ENCODE results near the gene NBEA. TPM values are rescaled to one million over a fixed set of nuclear protein-coding genes. Genes with fewer than 3 reads are reported as not detected.

The NBEA gene
- total RNA-seq, 1 experiment from 2014 or later = 3.3 TPM

DNA sequence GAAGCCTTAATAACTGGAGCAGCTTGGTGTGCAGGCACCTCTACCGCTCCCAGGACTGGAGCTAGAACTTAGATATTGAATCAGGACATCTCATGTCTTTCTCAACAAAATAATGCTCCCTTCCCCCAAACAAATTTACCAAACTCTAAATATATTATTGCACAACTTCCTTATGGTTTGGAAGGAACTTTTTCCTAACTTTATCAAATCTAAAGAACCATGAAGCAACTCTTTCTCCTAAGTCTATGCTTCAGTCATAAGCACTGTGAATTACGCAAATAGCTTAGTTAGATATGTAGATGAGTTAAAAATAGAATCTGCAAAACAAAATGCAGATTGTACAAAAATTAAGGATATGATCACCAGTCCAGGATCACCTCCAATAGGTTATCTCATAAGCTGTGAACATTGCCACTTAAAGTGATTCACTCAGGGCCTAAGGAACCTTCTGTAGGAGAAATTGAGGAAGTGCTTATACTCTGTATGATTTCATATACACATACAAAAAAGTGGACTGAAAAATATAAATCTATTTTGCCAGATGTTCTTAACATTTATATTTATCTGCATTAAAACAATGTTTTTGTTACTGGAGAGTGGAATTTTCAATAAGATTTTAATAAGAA, 554.8 kb downstream of the NBEA start:
- no TSS peak for BruUV-seq (replicated peaks)
- H3K9me3 Mint-ChIP-seq (ENCODE audit: unreplicated experiment) = no peaks in the 10 kb centered on the region
- no peak overlapping the region for H3K4me3 Mint-ChIP-seq (ENCODE audit: unreplicated experiment)
- TF ChIP-seq, protein P1, sequence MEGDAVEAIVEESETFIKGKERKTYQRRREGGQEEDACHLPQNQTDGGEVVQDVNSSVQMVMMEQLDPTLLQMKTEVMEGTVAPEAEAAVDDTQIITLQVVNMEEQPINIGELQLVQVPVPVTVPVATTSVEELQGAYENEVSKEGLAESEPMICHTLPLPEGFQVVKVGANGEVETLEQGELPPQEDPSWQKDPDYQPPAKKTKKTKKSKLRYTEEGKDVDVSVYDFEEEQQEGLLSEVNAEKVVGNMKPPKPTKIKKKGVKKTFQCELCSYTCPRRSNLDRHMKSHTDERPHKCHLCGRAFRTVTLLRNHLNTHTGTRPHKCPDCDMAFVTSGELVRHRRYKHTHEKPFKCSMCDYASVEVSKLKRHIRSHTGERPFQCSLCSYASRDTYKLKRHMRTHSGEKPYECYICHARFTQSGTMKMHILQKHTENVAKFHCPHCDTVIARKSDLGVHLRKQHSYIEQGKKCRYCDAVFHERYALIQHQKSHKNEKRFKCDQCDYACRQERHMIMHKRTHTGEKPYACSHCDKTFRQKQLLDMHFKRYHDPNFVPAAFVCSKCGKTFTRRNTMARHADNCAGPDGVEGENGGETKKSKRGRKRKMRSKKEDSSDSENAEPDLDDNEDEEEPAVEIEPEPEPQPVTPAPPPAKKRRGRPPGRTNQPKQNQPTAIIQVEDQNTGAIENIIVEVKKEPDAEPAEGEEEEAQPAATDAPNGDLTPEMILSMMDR (IDR thresholded peaks at IDR 0.05; ENCODE audit: unreplicated experiment) = no peak
- ChIA-PET POLR2A (no interaction called here), CTCF (interaction anchor here (0.5 to 0.9 kb wide), 2 partner anchors 10 to 47 kb away, joined by 3 to 4 read pairs; no protein-coding TSS in a partner anchor)
- DNase-seq (ENCODE audit: unreplicated experiment) = no peak
- no peaks in the 10 kb centered on the region for H3K4me1 Mint-ChIP-seq (ENCODE audit: insufficient read depth, unreplicated experiment)
- H3K27me3 Mint-ChIP-seq (ENCODE audit: insufficient read depth, unreplicated experiment) = no peaks in the 10 kb centered on the region
- no peaks in the 10 kb centered on the region for H3K36me3 Mint-ChIP-seq (ENCODE audit: insufficient read depth, unreplicated experiment)
- intact Hi-C loops (cut with micrococcal nuclease) = no loop called here
- no peak overlapping the region for H3K27ac Mint-ChIP-seq (ENCODE audit: low read depth, unreplicated experiment)

DNA sequence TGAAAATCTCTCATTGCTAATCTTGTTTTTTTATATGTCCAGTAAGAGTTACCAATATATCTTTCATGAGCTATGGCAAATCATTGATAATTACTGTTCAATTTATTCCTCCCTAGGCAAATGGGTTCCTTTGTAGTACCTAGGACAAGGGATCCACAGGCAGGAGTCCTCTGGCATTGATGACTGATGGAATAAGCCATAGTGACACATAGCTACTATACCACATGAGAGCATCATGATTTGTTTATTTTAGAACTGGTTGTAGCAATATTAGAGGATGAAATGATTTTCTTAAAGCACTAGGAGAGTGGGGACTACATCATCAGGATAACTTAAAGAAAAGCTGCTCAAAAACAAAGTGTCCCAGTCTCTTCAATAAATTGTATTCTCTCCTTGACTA, 556.2 kb downstream of the NBEA start:
- H3K4me1 Mint-ChIP-seq (ENCODE audit: insufficient read depth, unreplicated experiment) = no peaks in the 10 kb centered on the region
- DNase-seq (ENCODE audit: unreplicated experiment) = no peak
- POLR2A ChIA-PET = interaction anchor here (0.6 kb wide), 1 partner anchor 44 kb away, joined by 3 read pairs; no protein-coding TSS in a partner anchor
- H3K4me3 Mint-ChIP-seq (ENCODE audit: unreplicated experiment) = no peak overlapping the region
- no peaks in the 10 kb centered on the region for H3K36me3 Mint-ChIP-seq (ENCODE audit: insufficient read depth, unreplicated experiment)
- no peaks in the 10 kb centered on the region for H3K27me3 Mint-ChIP-seq (ENCODE audit: insufficient read depth, unreplicated experiment)
- no TSS peak for BruUV-seq (replicated peaks)
- no peaks in the 10 kb centered on the region for H3K9me3 Mint-ChIP-seq (ENCODE audit: unreplicated experiment)
- CTCF ChIA-PET = no interaction called here
- no peak overlapping the region for H3K27ac Mint-ChIP-seq (ENCODE audit: low read depth, unreplicated experiment)
- TF ChIP-seq, protein P1 (IDR thresholded peaks at IDR 0.05; ENCODE audit: unreplicated experiment) = no peak
- intact Hi-C loops (cut with micrococcal nuclease) = no loop called here

DNA sequence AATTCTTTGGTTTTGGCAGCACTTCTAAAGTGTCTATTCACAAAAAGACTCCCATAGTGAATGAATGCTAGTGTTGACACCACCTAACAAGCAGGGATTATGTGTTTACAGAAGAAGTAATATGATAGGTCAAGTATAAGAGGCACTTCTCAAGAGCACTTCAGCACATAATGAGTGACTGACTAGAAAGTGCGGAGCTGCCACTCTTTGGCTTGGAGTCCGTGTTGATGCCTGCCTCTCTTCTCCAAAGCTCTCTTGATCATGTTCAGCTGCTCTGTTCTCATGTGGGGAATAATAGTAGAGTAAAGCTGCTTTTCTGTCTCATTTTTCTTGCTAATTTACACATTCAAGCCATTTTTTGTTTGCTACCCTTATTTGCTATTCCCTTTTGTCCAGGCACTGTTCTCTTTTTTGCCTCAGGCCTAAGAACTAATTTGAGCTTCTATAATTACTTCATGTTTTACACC, 557.2 kb downstream of the NBEA start:
- TF ChIP-seq, protein P1 (IDR thresholded peaks at IDR 0.05; ENCODE audit: unreplicated experiment) = no peak
- H3K36me3 Mint-ChIP-seq (ENCODE audit: insufficient read depth, unreplicated experiment) = no peaks in the 10 kb centered on the region
- ChIA-PET POLR2A (interaction anchor here (0.6 to 0.7 kb wide), 2 partner anchors 34 to 80 kb away, joined by 3 read pairs; no protein-coding TSS in a partner anchor), CTCF (interaction anchor here (0.6 kb wide), 1 partner anchor 141 kb away, joined by 4 read pairs; no protein-coding TSS in a partner anchor)
- no peak overlapping the region for H3K4me3 Mint-ChIP-seq (ENCODE audit: unreplicated experiment)
- H3K27ac Mint-ChIP-seq (ENCODE audit: low read depth, unreplicated experiment) = no peak overlapping the region
- DNase-seq (ENCODE audit: unreplicated experiment) = no peak
- no peaks in the 10 kb centered on the region for H3K9me3 Mint-ChIP-seq (ENCODE audit: unreplicated experiment)
- intact Hi-C loops (cut with micrococcal nuclease) = no loop called here
- no peaks in the 10 kb centered on the region for H3K27me3 Mint-ChIP-seq (ENCODE audit: insufficient read depth, unreplicated experiment)
- H3K4me1 Mint-ChIP-seq (ENCODE audit: insufficient read depth, unreplicated experiment) = no peaks in the 10 kb centered on the region
- BruUV-seq (replicated peaks) = no TSS peak

DNA sequence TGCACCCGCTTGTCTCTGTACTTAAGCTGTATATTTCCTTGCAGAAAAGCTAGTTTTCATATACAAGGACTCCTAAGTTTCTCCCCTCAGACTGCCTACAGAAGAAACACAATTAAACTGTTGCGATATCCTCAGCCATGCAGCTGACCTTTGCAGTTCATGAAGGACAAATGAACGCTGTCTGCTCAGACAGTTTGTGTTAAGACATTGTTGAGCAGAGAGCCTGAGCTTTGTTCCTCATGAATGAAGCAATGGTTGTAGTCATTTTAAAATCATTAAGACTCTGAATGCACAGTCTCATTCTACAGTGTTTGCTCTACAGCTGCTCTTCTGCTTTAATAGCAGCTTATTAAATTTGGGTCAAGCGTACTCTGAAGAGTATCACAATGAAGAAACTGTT, 557.6 kb downstream of the NBEA start:
- DNase-seq (ENCODE audit: unreplicated experiment) = no peak
- TF ChIP-seq, protein P1 (IDR thresholded peaks at IDR 0.05; ENCODE audit: unreplicated experiment) = no peak
- H3K4me3 Mint-ChIP-seq (ENCODE audit: unreplicated experiment) = no peak overlapping the region
- BruUV-seq (replicated peaks) = no TSS peak
- intact Hi-C loops (cut with micrococcal nuclease) = no loop called here
- H3K27me3 Mint-ChIP-seq (ENCODE audit: insufficient read depth, unreplicated experiment) = no peaks in the 10 kb centered on the region
- H3K27ac Mint-ChIP-seq (ENCODE audit: low read depth, unreplicated experiment) = no peak overlapping the region
- POLR2A ChIA-PET = interaction anchor here (0.6 to 0.7 kb wide), 2 partner anchors 34 to 81 kb away, joined by 3 read pairs; no protein-coding TSS in a partner anchor
- CTCF ChIA-PET = interaction anchor here (0.6 kb wide), 1 partner anchor 141 kb away, joined by 4 read pairs; no protein-coding TSS in a partner anchor
- no peaks in the 10 kb centered on the region for H3K36me3 Mint-ChIP-seq (ENCODE audit: insufficient read depth, unreplicated experiment)
- no peaks in the 10 kb centered on the region for H3K4me1 Mint-ChIP-seq (ENCODE audit: insufficient read depth, unreplicated experiment)
- H3K9me3 Mint-ChIP-seq (ENCODE audit: unreplicated experiment) = no peaks in the 10 kb centered on the region

All from MCF 10A (cell line).